C4-2B (cell line): ENCODE results near the gene MRPL37.

Experiments
- CTCF ChIP-seq: fragments of 450-650 bp; conservative IDR thresholded peaks from 2 replicates; pipeline ENCODE4 v1.5.1; 2017; ENCODE audit warnings: mild to moderate bottlenecking
- ZFX ChIP-seq: fragments of 450-650 bp; IDR thresholded peaks from 2 replicates; pipeline ENCODE4 v1.6.1; 2017

DNA sequence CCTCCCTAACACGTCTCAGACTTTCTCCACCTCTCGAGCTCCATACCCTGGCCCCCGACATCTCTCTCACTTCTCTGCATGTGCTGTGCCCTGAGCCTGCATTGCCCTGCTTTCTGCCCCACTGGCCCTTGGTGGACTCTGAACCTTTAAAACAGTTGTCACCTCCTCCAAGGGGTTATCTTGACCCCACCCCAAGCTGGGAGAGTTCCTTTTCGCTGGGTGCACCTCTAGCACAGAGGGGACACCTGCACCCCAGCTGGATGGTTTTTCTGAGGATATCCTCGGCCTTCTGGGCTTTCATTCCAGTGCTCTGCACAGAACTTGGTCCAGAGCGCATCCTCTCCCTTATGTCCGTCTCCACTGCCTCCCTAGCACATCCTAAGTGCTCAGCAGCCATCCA lies 43.0 kb upstream of the MRPL37 start:
- no peak for TF ChIP-seq CTCF
- TF ChIP-seq ZFX = no peak
